HG02852 (cell line): ENCODE results near the gene RASD2.

Experiments used
- ATAC-seq: cut with Tn5 transposase; IDR thresholded peaks from one replicate; pipeline ENCODE4 v1.9.1; 2021; ENCODE audit warnings: mild to moderate bottlenecking, moderate library complexity; ENCODE audit not compliant: unreplicated experiment

Gene RASD2

DNA sequence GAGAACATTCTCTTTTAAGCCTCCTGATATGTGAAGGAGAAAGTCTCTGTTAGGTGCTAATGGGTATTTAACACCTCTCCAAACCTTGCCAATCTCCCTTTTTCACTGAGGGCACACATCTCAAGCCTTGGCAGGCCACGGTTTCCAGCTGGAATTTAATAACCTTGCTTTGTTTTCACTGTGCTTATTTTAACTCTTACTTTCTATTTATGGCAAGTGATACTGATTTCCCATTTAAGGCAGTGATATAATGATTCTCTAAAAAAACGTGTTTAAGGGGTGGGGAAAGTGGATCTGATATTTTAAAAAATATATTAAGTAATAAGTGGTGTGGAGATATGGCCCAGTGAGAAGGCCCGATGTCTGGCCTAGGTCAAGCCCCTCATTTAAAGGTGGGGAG, 1.1 kb upstream of the RASD2 start:
- ATAC-seq = no peak

DNA sequence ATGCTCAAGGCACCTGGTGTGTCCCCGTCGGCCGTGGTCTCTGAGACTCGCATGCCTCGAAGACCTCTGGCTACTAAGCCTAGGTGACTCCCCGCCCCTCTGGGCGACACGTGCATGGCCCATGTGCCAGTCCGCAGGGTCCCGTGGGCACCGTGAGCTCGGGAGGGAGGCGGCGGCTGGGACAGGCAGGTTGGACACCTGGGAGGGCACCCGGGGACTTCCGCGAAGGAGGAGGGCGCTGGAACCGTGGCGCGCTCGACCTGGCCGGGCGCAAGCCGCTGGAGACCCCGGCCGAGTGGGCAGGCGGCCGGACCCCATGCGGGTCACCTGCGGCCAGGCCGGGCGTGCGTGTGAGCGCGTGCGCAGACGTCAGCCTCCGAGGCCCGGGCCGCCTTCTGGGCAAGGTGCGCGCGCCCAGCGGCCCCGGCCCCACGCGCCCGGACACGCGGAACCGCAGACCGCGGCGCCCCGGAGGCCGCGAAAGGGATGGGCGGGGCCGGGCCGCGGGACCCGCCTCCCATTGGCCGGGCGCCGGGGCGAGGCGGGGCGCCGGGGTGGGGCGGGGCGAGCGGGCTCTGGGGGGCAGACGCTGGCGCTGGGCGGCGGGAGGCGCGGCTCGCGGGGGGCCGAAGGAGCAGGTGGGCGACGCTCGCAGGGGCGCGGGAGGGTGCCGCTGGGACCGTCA, 579 bp upstream of the RASD2 start:
- no peak for ATAC-seq

DNA sequence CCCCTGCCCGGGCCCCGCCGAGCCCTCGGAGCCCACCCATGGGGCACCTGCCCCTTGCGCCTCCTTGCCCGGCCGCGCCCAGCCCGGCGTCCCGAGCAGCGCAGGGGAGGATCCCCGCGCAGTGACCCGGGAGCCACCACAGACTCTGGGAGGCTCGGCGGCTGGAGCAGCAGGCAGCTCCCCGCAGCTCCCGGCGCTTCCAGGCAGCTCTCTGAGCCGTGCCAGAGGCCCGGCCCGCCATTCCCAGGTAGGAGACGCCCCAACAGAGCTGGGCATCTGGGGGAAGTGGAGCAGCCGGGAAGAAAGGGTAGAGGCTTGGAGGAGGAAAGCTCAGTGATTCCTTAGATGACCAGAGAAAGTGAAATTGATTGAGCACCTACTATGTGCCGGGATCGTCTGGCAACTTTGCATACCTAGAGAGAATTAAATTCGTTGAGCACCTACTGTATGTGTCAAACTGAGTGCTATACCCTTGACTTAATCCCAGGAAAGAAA, 670 bp downstream of the RASD2 start:
- ATAC-seq = no peak

DNA sequence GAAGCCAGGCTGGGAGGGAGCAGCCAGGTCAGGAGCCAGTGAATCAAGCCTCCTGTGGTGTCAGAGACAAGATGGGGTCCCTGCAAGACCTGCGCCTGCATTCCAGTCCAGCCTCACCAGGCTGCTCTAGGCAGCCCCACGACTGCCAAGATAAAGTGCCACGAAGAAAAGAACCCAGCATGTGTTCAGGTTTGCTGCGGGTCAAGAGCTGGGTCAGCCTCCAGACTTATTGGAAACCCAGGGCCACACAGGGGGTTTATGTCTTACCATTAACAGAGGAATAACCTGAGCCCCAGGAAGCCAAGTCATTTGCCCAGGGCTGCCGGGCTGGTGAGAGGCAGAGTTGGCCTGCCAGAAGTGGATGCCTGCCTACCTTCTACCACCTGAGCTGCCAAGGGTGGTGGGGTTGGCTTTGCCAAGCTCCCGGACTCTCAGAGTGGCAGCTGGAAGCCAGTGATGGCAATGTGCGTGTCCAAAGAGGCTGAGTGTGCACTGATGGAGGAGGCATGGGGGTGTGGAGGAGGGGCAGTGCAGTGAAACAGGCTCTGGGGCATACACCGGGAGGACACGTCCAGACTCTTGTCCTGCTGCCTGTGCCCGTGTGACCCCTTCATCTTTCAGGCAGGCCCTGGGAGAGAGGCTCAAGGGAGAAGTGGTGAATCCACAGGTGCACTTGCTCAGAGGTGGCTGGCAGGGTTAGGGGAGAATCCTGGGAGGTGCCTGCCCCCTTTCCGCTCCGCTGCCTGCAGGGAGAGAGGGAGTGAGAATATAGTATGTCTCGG, 1.7 kb downstream of the RASD2 start:
- no peak for ATAC-seq

DNA sequence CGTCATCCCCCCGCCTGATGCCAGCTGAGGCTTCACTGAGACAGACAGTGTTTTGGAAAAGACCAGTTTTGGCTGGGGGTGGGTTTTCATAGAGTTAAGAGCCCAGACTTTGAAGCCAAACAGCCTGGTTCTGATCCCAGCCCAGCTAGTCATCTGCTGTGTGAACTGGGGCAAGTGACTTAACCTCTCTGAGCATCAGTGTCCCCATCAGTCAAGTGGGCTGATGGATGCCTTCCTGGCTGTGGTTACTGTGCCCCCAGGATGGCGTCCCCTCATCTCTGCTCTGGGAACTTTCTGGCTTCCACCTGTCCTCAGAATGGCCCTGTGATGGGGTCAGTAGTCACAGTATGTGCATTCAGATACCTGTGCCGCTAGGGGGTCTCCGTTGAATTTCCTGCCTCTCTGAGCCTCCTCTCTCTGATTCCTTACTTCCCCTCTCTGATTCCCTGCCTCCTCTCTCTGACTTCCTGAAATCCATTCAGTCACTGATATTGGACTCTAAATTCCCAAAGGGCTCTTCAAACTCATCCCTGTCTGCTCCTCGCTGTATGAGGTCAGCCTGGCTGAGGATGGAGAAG, 2.4 kb downstream of the RASD2 start:
- no peak for ATAC-seq

DNA sequence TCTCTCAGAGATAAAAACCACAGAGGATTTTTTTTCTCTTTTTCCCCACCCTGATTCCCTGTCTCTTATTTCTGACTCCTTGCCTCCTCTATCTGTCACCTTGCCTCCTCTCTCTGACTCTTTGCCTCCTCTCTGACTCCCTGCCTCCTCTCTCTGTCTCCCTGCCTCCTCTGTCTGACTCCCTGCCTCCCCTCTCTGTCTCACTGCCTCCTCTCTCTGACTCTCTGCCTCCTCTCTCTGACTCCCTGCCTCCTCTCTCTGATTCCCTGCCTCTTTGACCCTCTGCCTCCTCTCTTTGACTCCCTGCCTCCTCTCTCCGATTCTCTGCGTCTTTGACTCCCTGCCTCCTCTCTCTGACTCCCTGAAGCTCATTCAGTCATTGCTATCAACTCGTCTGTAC, 3.1 kb downstream of the RASD2 start:
- ATAC-seq = no peak

DNA sequence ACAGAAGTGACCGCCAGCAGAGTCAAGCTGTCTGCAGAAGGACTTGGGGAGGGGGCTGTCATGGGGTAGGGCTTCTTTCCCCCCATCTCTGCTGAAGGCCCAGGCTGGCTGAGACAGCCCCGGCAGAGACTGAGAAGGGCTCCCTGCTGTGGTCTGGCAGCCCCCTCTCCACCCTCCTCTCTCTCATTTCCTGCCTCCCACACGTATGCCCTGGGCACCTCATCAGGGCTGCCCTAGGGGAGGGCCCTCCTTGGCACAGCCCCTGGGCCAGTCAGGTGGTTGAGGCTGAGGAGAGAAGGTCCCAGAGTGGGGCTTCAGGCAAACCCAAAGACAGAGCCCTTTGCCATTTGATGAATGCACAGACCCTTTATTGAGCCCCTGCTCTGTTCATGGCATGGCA, 3.6 kb downstream of the RASD2 start:
- ATAC-seq = no peak

DNA sequence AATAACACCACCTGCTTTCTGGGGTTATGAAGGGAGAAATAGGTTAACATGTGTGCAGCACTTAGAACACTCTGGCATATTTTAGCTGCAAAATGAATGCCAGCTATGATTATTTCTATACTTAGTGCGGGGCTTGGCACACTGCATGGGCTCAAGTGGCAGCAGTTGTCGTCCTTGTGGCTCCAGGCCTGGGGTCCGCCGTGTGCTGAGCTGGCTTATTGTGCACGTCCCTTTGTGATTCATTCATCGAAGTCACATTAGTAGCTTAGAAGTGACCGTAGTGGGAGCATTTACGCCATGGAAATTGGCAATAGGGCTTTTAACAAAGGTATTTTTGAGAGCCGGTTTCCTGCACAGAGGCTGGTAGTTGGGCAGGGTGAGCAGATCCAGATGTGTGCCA, 4.2 kb downstream of the RASD2 start:
- no peak for ATAC-seq

DNA sequence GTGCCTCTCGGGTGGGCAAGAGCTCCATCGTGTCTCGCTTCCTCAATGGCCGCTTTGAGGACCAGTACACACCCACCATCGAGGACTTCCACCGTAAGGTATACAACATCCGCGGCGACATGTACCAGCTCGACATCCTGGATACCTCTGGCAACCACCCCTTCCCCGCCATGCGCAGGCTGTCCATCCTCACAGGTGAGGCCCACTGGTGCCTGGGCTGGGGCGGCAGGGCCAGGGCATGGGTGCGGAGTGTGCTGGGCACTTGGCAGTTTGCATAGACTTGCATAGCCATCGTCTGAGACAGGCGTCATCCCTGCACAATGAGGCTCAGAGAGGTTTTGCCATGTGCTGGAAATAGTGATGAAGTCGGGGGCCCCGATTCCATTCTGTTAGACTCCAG, 6.3 kb downstream of the RASD2 start:
- ATAC-seq = no peak

DNA sequence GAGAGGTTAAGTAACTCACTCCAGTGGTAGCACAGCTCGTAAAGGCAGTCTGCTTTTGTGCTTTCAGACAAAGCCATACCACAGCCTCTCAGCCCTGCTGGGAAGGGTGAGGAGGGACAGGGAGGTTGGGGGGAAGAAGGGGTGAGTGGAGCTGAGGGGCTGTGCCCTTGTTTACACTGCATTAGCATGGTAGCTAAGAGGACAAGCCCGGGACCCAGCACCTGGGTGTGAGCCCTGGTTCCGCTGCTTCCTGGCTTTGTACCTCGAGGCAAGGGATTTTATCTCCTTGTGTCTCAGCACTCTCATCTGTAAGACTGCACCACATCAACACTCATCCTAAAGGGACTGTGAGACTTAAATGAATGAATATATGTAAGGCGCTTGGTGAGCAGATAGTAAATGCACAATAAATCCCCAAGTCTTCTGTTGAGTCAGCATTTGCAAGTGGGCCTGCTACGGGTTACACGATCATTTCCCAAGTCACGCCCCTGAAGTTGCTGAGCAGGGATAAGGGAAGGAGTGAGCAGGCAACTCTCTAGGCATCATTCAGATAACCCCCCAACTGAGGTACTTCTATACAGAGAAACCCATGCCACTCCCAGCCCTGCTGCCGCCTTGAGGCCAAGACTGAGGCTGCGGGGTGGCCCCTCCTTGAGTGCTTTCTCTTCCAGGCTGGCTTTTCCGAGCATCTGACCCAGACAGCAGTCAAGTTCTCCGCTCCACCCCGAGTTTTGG, 7.5 kb downstream of the RASD2 start:
- no peak for ATAC-seq

DNA sequence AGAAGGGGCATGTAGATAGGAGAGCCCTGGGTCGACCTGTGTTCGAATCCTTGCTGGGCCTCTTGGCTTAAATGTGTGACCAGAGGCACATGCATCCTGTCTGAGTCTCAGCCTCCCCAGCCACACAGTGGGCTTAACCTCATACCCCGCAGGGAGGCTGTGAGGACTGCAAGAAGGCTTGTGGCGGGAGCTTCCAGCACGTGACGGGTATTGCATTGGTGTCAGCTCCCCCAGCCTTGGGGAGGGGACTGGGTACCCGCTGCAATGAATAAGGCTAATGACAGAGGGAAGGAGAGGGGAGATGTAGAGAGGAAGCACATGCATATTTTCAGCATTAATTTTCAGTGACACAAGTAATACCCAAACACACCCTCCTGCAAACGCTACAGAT, 8.1 kb downstream of the RASD2 start:
- no peak for ATAC-seq

DNA sequence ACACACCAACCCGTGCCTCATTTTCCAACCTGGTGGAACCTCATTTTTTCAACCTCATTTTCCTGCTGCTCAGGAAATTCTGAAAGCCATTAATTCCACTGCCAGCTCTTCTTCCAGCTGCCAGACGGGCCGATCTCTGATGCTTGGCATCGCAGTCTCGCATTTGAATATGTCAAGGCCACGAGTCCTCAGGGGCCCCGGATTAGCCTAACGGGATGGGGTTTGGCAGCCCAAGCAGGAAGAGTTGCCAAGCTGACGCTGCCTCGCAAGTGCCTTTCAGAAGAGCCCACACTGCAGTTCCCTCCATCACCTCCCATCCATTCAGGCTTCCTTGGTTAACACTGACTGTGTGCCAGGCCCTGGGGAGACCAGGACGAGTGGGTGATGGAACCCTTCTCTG, 8.7 kb downstream of the RASD2 start:
- no peak for ATAC-seq

DNA sequence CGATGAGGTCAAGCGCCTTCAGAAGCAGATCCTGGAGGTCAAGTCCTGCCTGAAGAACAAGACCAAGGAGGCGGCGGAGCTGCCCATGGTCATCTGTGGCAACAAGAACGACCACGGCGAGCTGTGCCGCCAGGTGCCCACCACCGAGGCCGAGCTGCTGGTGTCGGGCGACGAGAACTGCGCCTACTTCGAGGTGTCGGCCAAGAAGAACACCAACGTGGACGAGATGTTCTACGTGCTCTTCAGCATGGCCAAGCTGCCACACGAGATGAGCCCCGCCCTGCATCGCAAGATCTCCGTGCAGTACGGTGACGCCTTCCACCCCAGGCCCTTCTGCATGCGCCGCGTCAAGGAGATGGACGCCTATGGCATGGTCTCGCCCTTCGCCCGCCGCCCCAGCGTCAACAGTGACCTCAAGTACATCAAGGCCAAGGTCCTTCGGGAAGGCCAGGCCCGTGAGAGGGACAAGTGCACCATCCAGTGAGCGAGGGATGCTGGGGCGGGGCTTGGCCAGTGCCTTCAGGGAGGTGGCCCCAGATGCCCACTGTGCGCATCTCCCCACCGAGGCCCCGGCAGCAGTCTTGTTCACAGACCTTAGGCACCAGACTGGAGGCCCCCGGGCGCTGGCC, 11.0 kb downstream of the RASD2 start:
- no peak for ATAC-seq

DNA sequence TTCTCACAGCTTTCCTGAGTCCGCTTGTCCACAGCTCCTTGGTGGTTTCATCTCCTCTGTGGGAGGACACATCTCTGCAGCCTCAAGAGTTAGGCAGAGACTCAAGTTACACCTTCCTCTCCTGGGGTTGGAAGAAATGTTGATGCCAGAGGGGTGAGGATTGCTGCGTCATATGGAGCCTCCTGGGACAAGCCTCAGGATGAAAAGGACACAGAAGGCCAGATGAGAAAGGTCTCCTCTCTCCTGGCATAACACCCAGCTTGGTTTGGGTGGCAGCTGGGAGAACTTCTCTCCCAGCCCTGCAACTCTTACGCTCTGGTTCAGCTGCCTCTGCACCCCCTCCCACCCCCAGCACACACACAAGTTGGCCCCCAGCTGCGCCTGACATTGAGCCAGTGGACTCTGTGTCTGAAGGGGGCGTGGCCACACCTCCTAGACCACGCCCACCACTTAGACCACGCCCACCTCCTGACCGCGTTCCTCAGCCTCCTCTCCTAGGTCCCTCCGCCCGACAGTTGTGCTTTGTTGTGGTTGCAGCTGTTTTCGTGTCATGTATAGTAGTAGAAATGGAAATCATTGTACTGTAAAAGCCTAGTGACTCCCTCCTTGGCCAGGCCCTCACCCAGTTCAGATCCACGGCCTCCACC, 11.7 kb downstream of the RASD2 start:
- ATAC-seq = no peak

DNA sequence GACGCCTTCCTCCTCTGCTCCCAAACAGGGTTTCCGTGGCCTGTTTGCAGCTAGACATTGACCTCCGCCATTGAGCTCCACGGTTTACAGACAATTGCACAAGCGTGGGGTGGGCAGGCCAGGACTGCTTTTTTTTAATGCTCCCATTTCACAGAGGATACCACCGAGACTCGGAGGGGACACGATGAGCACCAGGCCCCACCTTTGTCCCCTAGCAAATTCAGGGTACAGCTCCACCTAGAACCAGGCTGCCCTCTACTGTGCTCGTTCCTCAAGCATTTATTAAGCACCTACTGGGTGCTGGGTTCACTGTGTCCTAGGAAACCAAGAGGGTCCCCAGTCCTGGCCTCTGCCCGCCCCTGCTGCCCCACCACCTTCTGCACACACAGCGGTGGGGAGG, 12.2 kb downstream of the RASD2 start:
- ATAC-seq = no peak

DNA sequence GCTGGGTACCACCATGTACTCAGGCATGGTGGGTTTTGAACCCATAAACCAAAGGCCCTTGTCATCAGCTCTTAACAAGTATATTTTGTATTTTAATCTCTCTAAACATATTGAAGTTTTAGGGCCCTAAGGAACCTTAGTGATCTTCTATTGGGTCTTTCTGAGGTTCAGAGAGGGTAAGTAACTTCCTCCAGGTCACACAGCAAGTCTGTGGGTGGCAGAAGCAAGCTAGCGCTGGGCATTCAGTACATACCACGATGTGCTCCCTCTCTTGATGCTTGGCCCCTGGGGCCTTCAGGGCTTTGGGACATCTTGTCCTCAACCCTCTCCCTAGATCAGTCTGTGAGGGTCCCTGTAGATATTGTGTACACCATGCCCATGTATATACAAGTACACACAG, 12.7 kb downstream of the RASD2 start:
- ATAC-seq = no peak

DNA sequence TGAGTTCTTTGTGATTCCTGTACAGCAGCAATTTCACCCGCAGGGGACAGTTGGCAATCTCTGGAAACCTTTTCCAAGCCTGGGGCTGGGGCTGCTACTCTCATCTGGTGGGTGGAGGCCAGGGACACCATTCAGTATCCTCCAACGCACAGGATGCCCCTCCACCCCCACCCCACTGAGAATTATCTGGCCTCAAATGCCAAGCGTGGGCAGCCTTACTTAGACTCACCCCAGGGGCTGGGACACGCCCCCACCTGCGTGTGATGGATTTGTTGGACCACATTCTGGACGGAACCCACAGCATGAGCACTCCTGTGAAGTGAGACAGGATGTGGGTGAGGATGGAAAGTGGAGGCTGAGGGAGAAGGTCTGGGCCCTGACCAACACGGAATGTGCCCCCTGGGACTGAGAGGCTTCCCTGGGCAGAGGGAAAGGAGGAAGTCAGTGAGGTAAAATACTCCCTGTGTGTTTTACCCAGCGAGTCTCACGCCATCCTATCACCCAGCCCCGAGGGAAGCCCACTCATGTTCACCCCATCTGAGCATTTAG, 13.7 kb downstream of the RASD2 start:
- no peak for ATAC-seq

DNA sequence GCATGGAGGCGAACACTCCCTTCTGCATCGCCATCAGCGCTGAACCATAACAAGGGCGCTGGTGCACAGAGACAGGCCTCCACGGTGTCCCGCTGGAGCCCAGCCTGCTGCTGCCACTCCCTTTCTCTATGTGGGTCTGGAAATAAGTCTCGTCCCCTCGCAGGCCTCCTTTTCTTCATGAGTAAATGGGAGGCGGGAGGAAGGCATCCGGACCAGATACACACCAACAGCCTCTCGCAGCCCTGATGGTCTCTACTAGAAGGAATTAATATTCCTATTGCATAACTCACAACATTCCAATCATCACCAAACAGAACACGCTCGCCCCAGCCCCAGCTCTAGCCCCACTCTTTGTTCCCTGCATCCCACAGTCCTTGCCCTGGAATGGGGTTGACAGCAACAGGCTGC, 14.9 kb downstream of the RASD2 start:
- ATAC-seq = no peak

DNA sequence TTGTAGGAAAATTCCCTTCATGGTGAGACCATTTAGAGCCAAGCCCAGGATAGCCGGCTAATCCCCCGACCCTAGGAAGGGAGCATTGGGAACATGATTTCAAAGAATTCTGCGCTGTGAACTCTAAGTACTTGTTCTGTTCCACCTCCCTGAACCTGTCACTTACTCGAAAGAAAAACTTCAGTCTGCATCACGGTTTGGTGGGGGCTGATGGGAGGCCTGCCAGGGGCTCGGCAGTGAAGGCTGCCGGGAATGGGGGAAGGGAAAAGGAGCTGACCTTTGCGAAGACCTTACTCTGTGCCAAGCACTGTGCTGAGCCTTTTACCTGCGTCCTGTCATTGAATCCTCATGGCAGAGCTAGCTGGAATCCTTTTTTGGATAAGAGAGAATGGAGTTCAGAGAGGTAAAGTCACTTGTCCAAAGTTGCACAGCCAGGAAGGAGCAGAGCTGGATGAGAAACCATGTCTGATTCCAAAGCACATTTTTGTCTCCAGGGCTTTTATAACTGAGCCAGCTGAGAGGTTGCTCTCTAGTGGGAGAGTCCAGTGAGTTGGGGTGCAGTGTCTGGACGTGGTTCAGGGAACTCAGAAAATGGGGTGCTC, 15.4 kb downstream of the RASD2 start:
- no peak for ATAC-seq

DNA sequence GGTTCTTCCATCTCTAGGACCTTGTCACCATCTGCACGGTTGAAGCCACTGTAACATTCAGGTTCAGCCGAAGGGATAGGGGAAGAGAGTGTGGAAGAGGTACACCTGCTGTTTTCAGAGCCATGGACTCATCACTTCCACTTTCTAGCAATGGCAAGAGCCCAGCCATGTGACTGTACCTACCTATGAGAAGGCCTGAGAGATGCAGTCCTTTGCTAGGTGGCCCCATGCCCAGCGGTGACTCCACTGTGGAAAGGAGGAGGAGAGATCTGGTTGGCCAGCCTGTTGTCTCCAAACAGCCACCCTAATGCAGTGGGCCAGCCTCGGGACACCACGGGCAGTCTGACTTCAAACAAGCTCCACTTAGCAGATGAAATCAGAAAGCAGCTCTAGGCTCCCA, 16.0 kb downstream of the RASD2 start:
- no peak for ATAC-seq
